OCI-LY7 (cell line): Measurements from ENCODE around the gene GDI1. TPM values are rescaled to one million over a fixed set of nuclear protein-coding genes. Genes with fewer than 3 reads are reported as not detected.

Source experiments
- BruUV-seq: library from RNA; stranded (reverse); fragments of 400-500 nt; replicated peaks from 2 replicates; lab custom pipeline; 2021; lab: Mats Ljungman, UMichigan
- CTCF ChIA-PET: fragments of 300-600 bp; sonication (Branson Sonifier 250); formaldehyde crosslinking; loops from one replicate; lab custom pipeline; 2022; ENCODE audit warnings: antibody characterized with exemption; ENCODE audit not compliant: unreplicated experiment; lab: Charles Lee
- POLR2A ChIA-PET: fragments of 300-600 bp; sonication (Branson Sonifier 250); formaldehyde crosslinking; loops from one replicate; lab custom pipeline; 2022; ENCODE audit warnings: antibody characterized with exemption; lab: Charles Lee
- DNase-seq: peaks from one replicate; pipeline ENCODE4 v3.0.0-alpha.2; 2015; ENCODE audit warnings: low spot score
- H2AFZ ChIP-seq: fragments of 200-600 bp; sonication (generic), shearing (Covaris generic); 2 replicates; pipeline ENCODE4 v1.6.1; 2014; ENCODE audit warnings: mild to moderate bottlenecking, antibody characterized with exemption, low read length, moderate library complexity
- H3K27ac ChIP-seq: fragments of 200-600 bp; sonication (generic); 2 replicates; pipeline ENCODE4 v1.5.1; 2014; ENCODE audit warnings: mixed run types, low read depth, mild to moderate bottlenecking, moderate library complexity, low read length, inconsistent platforms; ENCODE audit not compliant: poor library complexity, severe bottlenecking
- H3K36me3 ChIP-seq: fragments of 200-600 bp; sonication (generic); 2 replicates; pipeline ENCODE4 v1.6.1; 2014; ENCODE audit warnings: mild to moderate bottlenecking, antibody characterized with exemption, low read length, moderate library complexity, mixed read lengths; ENCODE audit not compliant: insufficient read depth
- H3K4me1 ChIP-seq: fragments of 200-600 bp; sonication (generic); 2 replicates; pipeline ENCODE4 v1.5.1; 2014; ENCODE audit warnings: mild to moderate bottlenecking, low read length; ENCODE audit not compliant: insufficient read depth, poor library complexity, severe bottlenecking
- H3K4me2 ChIP-seq: fragments of 200-600 bp; sonication (generic); 2 replicates; pipeline ENCODE4 v1.6.1; 2014; ENCODE audit warnings: mild to moderate bottlenecking, low read length
- H3K4me3 ChIP-seq: fragments of 200-600 bp; sonication (generic); 2 replicates; pipeline ENCODE4 v1.5.1; 2014; ENCODE audit warnings: mild to moderate bottlenecking, low read depth, low read length; ENCODE audit not compliant: poor library complexity, severe bottlenecking
- H3K79me2 ChIP-seq: fragments of 200-600 bp; sonication (generic); 2 replicates; pipeline ENCODE4 v1.6.1; 2016; ENCODE audit warnings: low read depth, mild to moderate bottlenecking, low read length, moderate library complexity, mixed read lengths; ENCODE audit not compliant: insufficient read depth
- H3K9me2 ChIP-seq: fragments of 200-600 bp; sonication (generic); 2 replicates; pipeline ENCODE4 v1.6.1; 2016; ENCODE audit warnings: mild to moderate bottlenecking, low read length, mixed read lengths; ENCODE audit not compliant: insufficient read depth
- H3K9me3 ChIP-seq: fragments of 200-600 bp; sonication (generic); 2 replicates; pipeline ENCODE4 v1.6.1; 2014; ENCODE audit warnings: mild to moderate bottlenecking, mixed run types, low read length, mixed read lengths
- H4K20me1 ChIP-seq: fragments of 200-600 bp; sonication (generic); 2 replicates; pipeline ENCODE4 v1.6.1; 2014; ENCODE audit warnings: mild to moderate bottlenecking, antibody characterized with exemption, low read length, moderate library complexity, mixed read lengths; ENCODE audit not compliant: insufficient read depth
- CTCF ChIP-seq: fragments of 200-600 bp; sonication (generic); conservative IDR thresholded peaks from 2 replicates; pipeline ENCODE4 v1.5.1; 2014; ENCODE audit warnings: mild to moderate bottlenecking, antibody characterized with exemption, low read length, moderate library complexity, mixed read lengths
- EZH2phosphoT487 ChIP-seq: fragments of 200-600 bp; sonication (generic); IDR thresholded peaks from 2 replicates; pipeline ENCODE4 v1.6.1; 2018; ENCODE audit warnings: low read depth, borderline replicate concordance, mild to moderate bottlenecking, mixed run types, antibody characterized with exemption, low read length, moderate library complexity, mixed read lengths
- intact Hi-C: fragments of 100-400 bp; cut with micrococcal nuclease; formaldehyde crosslinking; loops from one replicate; pipeline ENCODE4 v1.10.0; 2022; ENCODE audit not compliant: unreplicated experiment
- total RNA-seq, 2 experiments: library from RNA; depleted of rRNA in 1 of 2; stranded (reverse); fragments of >200 nt in 1 of 2; shearing (Covaris generic) in 1 of 2; gene quantifications; 2 replicates each; pipeline ENCODE4 v1.2.3, GENCODE V29; 2014 to 2022

The GDI1 gene
- total RNA-seq, 2 experiments from 2014 or later, result 76.6 to 103 TPM

- BruUV-seq, result no TSS peak
- intact Hi-C loops, result loop anchor here (1.0 to 5.0 kb wide), 2 partner anchors 24 to 70 kb away; no protein-coding TSS in a partner anchor
- TF ChIP-seq EZH2phosphoT487 (no peak), CTCF (no peak)
Observed at GRCh38 chrX:154411981-154412340, 25.0 kb upstream of the GDI1 start.

GRCh38 chrX:154412468-154412867, 24.5 kb upstream of the GDI1 start:
- Histone ChIP-seq H3K36me3 (peaks cover 14% of the 10 kb centered on the region), H2AFZ (peak overlapping the region; percentile 10; the same call in 1 of the 2 replicates), H3K79me2 (no peaks in the 10 kb centered on the region), H3K9me2 (no peaks in the 10 kb centered on the region), H3K4me3 (peak overlapping the region; percentile 91), H3K4me1 (peaks cover 24% of the 10 kb centered on the region), H3K4me2 (peak overlapping the region; percentile 92), H4K20me1 (no peaks in the 10 kb centered on the region), H3K27ac (peak overlapping the region; percentile 80), H3K9me3 (no peaks in the 10 kb centered on the region)
- CTCF ChIA-PET, result no interaction called here
- peak; percentile 66 for DNase-seq
- TF ChIP-seq EZH2phosphoT487 (no peak), CTCF (no peak)
- BruUV-seq, result no TSS peak
- POLR2A ChIA-PET, result interaction anchor here (1.0 to 1.3 kb wide), 7 partner anchors 8 to 124 kb away, joined by 3 to 7 read pairs (median 3); partner anchors contain the start of gene SLC10A3
- intact Hi-C loops, result loop anchor here (1.0 to 5.0 kb wide), 2 partner anchors 24 to 70 kb away; no protein-coding TSS in a partner anchor

More at GRCh38 chrX:154411981-154412340, 25.0 kb upstream of the GDI1 start:
- ChIA-PET CTCF (no interaction called here), POLR2A (interaction anchor here (0.6 to 1.3 kb wide), 8 partner anchors 9 to 114 kb away, joined by 3 to 7 read pairs (median 3); partner anchors contain the start of genes RPL10 and SLC10A3)
- H3K79me2 ChIP-seq, result no peaks in the 10 kb centered on the region
- no peaks in the 10 kb centered on the region for H3K9me3 ChIP-seq
- H2AFZ ChIP-seq, result peak overlapping the region; percentile 10; the same call in 1 of the 2 replicates
- H3K27ac ChIP-seq, result peak overlapping the region; percentile 80
- peaks cover 14% of the 10 kb centered on the region for H3K36me3 ChIP-seq
- peak; percentile 66 for DNase-seq
- H3K4me1 ChIP-seq, result peaks cover 24% of the 10 kb centered on the region
- no peaks in the 10 kb centered on the region for H3K9me2 ChIP-seq
- H3K4me3 ChIP-seq, result peak overlapping the region; percentile 91
- H3K4me2 ChIP-seq, result peak overlapping the region; percentile 92
- no peaks in the 10 kb centered on the region for H4K20me1 ChIP-seq

- POLR2A ChIA-PET, result interaction anchor here (0.6 to 1.3 kb wide), 3 partner anchors 14 to 123 kb away, joined by 3 to 4 read pairs (median 4); no protein-coding TSS in a partner anchor
- intact Hi-C loops, result loop anchor here (5.0 kb wide), 1 partner anchor 69 kb away; no protein-coding TSS in a partner anchor
Observed at GRCh38 chrX:154413142-154413541, 23.8 kb upstream of the GDI1 start.

More at GRCh38 chrX:154413142-154413541, 23.8 kb upstream of the GDI1 start:
- DNase-seq, result no peak
- H4K20me1 ChIP-seq, result no peaks in the 10 kb centered on the region
- TF ChIP-seq EZH2phosphoT487 (no peak), CTCF (no peak)
- H3K9me3 ChIP-seq, result no peaks in the 10 kb centered on the region
- BruUV-seq, result no TSS peak
- H3K4me3 ChIP-seq, result peak overlapping the region; percentile 91
- peak overlapping the region; percentile 80 for H3K27ac ChIP-seq
- peak overlapping the region; percentile 92; the same call in 1 of the 2 replicates for H3K4me2 ChIP-seq
- CTCF ChIA-PET, result no interaction called here
- no peaks in the 10 kb centered on the region for H3K79me2 ChIP-seq
- peaks cover 24% of the 10 kb centered on the region for H3K4me1 ChIP-seq
- H3K9me2 ChIP-seq, result no peaks in the 10 kb centered on the region
- H3K36me3 ChIP-seq, result peaks cover 14% of the 10 kb centered on the region
- H2AFZ ChIP-seq, result no peak overlapping the region
